Fibroblast of lung (primary cell): ENCODE data around the gene E2F1.

Experiments
- CTCF ChIP-seq, 2 donors: IDR thresholded peaks in 1 of 2; conservative IDR thresholded peaks in 1 of 2; 1 replicate in 1 of 2; 2 replicates in 1 of 2; pipeline ENCODE4 v1.5.1; 2011 to 2012; ENCODE audit warnings: low read length in 2 of 2, control low read depth in 1 of 2, inconsistent platforms in 1 of 2, low read depth in 1 of 2, mild to moderate bottlenecking in 1 of 2
- EZH2 ChIP-seq: IDR thresholded peaks from 2 replicates; pipeline ENCODE4 v1.5.1; 2012; ENCODE audit warnings: low read length, control low read depth, mild to moderate bottlenecking; ENCODE audit errors: missing control alignments

GRCh38 chr20:33670715-33671499 is 15.3 kb downstream of the E2F1 start:
- TF ChIP-seq CTCF (conservative IDR thresholded peaks at IDR 0.05 in 1 of 2, IDR thresholded peaks at IDR 0.05 in 1 of 2; ENCODE audit: low read depth in 1 of 2, low read length in 2 of 2) (no peak), EZH2 (no peak)
